NCI-H526 (cell line): ENCODE measurements around the gene NR3C2.
"Not testable (repeated sequence)": the region's sequence is repeated elsewhere in the genome, so short reads cannot be mapped to it uniquely, and the experiment has no call there.

Experiments used
- DNase-seq, 2 experiments: peaks; one replicate each; lab custom pipeline; 2025; lab: John Stamatoyannopoulos, UW

Gene NR3C2

DNA sequence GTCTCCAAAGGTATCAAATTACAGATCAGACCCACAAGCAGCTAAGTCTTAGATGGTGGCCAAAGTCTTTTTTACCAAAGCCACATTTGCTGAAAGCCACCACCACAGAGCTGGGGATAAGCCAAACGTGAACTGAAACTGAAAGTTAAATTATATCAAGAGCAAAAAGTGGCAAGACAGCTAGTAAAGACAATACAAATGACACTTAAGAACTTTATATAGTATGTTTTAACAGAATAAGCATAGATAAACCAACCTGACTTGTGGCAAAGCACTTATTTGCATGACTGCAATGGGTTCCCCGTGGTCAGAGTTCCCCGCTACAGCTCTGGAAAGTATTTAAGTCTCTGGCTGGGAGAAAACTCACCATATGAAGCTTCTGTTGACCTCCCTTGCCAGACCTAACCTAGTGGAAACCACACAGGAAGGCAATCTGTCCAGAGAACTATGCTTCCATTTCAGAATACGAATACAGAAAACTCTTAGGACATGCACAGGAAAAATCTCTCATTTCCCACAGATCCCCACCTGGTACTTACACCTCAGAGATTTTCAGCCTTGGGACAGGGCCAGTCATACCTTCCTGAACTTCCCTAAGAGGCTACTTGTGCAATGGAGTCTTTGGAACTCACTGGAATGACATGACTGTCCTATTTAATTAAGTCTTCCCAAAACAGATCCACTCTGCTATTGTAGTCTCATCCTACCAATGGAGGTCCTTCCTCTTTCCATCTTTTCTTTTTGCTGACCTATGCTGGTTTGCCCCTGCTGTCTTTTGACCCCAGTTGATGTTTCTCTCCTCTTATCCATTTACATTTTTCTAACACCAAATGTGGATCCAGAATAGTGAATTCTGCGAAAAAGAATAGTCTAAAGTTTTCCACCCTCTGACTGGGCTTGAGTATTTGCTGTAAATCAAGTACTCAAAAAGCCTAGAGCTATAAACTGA, 225.1 kb downstream of the NR3C2 start:
- peak; percentile 59 to 62 for DNase-seq

DNA sequence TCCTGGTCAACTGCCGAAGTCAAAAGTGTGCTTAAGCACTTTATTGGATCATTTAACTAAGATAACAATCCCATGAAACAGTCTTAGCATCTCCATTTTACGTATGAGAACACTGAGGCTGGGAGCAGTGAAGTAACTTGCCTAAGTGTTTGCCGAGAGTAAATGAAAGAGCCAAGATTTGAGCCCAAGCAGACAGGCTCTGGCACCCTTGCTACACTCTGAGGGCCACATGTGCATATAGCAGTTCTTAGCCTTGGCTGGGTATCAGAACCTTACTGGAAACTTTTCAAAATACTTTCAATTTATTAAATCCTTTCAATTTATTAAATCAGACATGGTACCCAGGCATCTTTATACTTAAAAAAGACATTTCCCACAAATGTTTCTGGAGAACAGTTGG, 225.9 kb downstream of the NR3C2 start:
- no peak for DNase-seq

DNA sequence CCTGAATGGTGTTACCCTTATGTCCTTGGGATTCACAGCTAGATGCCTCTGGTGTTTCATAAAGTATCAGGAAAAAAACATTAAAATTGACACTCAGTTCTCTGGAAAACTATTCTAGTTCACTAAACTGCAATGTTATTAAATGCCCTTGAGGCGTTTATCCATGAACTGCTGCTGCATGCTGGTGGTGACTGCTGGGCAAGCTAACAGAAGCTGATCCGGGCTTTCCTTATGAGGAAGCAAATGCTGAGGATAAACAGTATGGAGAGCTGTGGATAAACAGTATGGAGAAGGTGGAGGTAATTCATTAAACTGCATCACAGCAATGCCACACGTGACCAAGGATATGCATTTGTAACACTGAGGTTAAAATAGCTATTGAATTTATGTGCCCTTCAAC, 227.0 kb downstream of the NR3C2 start:
- DNase-seq, result no peak

DNA sequence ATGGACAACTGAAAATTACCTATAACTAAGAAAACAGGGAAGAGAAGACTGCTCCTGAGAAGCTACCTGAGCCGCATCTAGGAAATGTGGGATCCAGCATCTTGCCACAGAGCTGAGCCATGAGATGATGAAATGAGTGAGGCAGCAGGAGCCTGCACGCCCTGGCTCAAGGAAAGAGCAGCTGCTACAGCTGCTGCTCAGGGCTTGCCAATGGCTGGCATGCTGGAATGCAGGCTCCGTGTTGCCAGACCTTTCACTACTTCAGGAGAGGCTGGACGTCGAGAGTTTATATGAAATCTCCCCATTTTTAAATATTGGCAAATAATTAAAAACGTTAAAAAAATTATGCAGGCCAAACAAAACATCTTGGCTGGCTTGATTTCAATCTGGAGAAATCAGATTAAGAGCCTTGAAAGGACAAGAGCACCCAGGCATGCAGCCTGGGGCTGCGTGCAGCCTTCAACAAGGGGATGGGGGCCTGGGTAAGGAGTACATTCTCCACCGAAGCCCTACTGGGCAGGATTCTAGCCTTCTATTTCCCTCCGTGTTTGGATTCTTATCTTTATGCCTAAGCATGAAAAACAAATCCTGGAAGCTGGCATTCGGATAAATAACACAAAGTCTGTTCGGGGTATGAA, 227.6 kb downstream of the NR3C2 start:
- no peak for DNase-seq

DNA sequence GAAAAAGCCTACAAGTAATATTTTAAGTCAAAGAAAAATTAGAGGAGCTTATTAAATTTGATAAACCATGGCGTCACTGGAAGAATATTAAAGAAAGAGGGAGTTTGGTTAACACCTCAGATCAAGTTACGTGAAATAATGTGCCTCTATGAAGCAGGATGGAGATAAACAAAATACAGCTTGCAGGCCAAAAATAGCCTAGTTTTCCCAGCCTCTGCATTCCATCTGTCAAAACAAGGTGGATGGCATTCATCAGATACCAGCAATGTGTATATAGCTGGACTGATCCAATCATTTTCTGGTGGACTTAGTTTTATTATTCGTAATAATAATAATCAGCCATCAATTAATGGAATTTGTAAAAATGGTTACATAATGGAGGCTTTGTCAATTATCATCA, 230.7 kb downstream of the NR3C2 start:
- DNase-seq, result no peak

DNA sequence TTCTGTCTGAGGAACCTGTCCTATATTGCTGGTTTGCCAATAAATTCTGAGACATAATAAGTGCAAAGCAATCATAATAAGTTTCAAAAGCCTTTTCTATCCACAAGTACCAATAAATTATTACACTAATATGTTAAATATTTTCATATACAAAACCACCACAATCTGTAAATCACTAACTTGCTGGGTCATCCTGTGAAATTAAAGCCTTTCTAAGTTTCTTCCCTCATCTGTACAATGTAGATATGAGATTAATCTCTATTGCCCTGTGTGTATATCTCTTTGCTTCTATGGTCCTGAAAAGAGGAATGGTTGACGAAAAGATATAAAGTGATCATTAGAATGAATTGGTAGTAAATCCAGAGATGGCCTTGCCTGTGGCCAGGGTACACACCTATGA, 231.6 kb downstream of the NR3C2 start:
- DNase-seq, result no peak

DNA sequence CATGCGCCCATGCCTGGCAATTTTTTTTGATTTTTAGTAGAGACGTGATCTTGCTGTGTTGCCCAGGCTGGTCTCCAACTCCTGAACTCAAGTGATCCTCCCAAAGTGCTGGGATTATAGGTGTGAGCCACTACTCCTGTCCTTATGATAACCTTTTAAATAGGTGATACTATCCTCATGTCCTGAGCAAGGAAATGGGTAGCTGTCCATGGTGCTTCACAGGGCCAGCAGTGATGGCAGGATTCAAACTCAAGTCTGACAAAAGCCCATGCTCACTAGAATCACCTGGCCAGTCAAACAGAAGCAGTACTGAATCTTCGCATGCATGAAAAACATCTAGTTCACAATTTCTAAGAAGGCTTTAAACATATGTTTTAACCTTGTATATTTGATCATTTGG, 235.1 kb downstream of the NR3C2 start:
- no peak for DNase-seq

DNA sequence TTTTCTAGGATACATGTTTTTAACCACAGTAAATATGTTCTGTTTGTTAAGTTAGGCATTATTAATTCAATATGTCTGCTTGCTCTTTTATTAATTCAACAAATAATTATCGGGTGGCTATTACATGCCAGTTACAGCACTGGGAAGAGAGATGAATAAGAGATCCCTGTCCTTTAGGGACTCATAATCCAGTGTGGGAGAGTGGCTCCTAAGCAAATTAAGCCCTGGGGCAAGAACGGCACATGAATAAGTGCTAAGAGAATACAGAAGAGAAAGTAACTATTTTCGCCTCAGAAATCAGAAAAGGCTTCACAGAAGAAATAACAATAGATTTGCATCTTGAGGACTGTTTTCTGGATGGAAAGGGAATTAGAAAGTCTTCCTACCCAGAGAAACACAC, 236.7 kb downstream of the NR3C2 start:
- DNase-seq, result peak; percentile 64 to 79

DNA sequence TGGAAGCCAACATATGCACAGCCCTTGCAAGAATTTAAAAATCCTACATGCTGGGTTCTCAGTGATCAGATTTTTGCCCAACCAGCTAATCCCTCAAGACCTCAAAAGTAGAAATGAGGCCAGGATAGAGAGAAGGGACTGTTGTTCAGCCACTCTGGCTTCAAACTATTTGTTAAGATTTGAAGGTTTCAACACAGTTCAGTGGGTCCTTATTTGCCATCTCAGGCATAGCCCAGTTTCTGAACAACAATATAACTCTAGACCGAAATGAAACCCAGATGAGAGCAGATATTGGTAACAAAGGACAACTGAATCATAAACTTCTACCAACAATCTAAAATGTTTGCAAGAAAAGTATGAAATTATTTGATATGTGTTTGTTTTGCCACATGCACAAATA, 237.3 kb downstream of the NR3C2 start:
- no peak for DNase-seq

DNA sequence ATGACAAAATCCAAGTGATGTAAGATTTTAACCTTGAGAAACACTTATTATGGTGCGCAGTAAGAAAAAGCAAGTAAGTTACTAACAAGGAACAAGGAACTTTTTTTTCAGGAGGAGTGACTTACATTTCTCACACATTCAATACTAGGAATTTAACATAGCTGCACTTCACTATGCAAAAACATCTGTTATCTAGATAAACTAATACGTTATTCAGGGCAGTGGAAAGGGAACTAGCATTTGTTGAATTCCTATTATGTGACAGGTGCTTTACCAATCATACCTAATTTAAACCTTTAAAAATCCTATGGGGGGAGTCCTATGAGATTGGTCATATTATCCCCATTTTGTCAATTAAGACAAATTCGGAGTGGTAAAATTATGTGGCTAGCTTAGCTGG, 238.0 kb downstream of the NR3C2 start:
- DNase-seq, result no peak

DNA sequence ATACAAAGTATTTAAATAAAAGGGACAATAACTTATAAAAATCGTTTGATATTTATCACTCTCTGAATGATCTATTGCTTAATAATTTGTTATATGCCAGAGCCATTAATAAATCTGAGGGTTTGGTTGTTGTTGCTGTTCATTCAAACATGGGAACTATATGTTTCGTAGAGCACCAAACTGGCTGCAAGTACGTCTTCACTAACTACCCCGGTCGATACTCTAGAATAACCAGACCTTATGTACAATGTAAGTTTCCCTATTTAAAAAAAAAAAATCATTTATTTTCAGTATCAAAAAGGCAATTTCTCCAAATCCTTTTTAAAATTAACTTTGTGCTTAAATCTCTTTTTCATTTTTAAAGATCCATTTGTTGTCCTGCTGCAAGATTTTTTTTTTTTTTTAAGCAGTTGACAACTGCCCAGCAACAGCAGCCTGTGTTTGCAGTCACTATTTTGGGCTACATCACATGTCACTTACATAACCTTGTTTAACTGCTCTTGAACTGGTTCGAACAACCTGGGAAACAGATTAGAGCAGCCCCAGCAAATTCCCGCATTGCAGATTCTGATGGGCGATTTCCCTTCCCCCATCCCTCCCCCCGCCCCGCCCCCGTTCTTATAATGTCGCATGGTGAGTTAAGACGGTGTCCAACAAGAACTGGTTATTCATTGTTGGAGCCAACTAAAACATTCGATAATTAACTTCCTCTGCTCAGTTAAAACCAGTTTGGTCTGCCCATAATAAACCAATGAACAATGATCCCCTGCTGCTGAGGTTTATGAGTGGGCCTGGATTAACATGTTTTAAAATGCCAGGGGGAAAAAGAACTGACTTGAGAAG, 238.9 kb downstream of the NR3C2 start:
- peak in 1 of 2 experiments; percentile 21 for DNase-seq

DNA sequence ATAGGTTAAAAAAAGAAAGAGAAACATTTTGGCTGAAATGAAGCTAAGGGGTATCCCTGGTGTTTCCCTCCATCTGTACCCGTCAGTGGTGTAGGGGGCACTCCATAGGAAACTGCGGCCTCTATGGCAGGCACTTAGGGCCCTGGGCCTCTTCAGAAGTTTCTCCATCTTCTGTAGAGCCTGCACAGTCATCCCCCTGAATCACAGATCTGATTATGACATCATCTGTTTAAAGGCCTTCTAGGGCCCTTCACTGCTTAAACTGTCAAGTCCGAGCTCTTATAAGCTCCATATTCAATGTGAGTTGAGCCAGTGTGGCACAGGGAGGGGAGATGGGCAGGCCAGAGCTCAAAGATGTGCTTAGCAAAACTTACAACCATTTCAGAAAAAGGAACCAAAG, 241.3 kb downstream of the NR3C2 start:
- no peak for DNase-seq

DNA sequence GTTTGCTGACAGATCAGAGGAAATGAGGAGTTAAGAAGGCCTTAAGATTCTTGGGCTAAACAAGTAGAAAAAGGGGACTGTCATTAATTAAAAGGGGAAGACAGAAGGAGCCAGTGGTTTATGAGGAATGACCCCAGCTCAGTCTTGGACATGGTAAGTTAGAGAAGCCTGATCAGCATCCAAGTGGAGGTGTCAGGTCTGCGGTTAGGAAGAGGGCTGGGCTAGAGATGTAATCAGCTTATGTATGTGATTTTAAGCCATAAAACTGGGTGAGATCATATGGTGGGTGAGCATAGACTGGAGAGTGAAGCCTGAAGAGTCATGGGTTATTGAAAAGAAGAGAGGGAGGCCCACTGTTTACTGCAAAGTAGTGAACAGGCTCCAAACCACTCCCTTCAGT, 246.1 kb downstream of the NR3C2 start:
- DNase-seq, result no peak

DNA sequence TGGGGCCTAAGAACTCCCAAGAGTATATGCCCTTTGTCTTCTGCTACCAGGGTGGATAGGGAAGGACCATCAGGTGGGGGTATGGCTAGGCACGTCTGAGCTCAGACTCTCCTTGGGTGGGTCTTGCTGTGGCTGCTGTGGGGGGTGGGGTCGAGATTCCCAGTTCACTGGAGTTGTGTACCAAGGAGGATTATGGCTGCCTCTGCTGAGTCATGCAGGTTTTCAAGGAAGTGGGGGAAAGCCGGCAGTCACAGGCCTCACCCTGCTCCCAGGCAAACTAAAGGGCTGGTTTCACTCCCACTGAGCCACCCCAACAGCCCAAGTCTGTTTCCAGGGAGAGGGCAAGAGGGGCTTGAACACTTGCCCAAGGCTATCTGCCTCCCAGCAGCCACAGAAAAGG, 249.7 kb downstream of the NR3C2 start:
- DNase-seq, result no peak

DNA sequence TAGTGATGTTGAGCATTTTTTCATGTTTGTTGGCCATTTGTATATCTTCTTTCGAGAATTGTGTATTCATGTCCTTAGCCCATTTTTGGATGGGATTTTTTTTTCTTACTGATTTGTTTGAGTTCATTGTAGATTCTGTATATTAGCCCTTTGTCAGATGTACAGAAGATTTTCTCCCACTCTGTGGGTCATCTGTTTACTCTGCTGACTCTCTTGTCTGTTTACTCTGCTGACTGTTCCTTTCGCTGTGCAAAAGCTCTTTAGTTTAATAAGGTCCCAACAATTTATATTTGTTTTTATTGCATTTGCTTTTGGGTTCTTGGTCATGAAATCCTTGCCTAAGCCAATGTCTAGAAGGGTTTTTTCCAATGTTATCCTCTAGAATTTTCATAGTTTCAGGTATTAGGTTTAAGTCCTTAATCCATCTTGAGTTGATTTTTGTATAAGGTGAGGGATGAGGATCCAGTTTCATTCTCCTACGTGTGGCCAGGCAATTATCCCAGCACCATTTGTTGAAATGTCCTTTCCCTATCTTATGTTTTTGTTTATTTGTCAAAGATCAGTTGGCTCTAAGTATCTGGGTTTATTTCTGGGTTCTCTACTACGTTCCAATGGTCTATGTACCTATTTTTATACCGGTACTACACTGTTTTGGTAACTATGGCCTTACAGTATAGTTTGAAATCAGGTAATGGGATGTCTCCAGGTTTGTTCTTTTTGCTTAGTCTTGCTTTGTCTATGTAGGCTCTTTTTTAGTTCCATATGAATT, 254.6 kb downstream of the NR3C2 start:
- not testable (repeated sequence) for DNase-seq

DNA sequence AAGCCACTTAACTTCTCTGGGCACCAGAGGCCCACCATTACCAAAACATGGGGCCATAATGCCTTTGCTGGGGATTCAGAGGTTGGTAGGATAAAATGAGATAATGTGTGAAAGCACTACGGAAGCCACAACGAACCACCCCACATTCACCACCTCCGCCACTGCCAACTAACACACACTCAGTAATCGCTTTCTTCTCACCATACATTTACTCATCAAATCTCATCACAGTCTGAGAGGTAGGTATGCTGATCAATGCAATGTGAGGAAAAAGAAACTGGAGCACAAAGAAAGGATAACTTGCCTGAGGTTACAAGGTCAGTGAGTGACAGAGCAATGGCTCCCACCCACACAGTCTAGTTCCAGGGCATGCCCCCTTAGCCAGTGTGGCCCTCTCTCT, 257.3 kb downstream of the NR3C2 start:
- no peak for DNase-seq

DNA sequence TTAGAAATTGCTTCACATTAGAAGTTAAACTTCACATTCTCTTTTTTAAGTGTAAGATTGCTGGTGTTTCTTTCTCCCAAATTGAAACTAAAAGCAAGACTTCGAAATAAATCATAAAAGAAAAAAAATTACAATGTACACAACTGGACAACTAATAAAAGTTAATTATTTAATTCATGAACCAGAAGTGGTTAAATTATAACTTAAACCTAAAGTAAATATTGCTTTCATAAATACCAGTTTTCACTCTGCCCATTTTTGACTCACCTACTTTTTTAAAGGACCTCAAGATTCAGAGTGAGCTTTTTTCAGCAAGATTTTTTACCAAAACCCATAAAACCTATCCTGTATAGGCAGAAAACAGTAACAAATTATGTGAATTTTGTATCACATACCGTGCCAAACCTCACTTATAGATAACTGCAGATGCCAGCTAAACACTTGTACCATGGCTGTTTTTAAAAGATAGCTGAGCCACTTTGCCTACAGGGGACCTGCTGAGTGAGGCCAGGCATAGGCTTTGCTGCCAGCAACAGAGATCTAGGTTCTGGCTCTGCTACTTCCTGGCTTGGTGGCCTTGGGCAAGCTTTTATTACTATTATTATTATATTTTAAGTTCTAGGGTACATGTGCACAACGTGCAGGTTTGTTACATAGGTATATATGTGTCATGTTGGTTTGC, 259.8 kb downstream of the NR3C2 start:
- no peak for DNase-seq

DNA sequence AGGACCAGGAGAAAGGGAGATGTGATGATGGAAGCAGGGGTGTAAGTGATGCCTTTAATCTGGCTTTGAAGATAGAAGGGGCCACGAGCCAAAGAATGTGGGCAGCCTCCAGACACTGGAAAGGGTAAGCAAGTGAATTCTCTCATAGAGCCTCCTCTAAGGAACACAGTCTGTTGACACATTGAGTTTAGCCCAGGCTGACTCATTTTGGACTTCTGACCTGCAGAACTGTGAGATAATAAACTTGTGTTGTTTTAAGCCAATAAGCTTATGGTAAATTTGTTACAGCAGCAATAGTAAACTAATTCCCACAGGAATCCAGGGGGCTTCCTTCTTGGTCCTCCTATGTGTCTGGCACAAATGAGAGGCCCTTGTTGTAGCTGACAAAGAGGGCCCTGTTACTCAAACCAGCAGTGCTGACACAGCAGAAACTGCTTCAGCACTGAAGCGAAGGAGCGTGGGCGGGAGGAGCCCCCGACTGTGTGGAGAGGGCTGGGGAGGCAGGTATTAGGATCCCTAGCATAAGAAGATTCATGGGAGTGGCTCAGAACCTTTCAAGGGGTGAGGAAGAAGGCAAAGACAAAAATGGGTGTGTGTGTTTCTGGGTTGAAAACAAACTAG, 268.7 kb downstream of the NR3C2 start:
- no peak for DNase-seq

DNA sequence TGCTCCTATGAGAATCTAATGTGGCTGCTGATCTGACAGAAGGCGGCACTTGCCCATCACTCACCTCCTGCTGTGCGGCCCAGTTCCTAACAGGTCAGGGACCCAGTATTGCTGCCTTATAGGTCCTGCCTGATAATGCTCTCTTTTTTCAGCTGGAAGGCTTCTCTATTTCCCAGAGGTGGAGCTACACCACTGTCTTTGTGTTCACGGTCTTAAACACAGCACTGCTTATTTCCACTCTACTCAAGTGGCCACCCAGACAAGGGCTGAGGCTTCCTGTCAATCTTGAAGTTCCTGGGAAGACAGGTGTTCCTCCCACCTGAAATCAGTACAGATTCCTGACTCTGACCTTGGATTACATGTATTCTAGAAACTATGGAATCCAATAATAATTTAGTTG, 270.6 kb downstream of the NR3C2 start:
- no peak for DNase-seq

DNA sequence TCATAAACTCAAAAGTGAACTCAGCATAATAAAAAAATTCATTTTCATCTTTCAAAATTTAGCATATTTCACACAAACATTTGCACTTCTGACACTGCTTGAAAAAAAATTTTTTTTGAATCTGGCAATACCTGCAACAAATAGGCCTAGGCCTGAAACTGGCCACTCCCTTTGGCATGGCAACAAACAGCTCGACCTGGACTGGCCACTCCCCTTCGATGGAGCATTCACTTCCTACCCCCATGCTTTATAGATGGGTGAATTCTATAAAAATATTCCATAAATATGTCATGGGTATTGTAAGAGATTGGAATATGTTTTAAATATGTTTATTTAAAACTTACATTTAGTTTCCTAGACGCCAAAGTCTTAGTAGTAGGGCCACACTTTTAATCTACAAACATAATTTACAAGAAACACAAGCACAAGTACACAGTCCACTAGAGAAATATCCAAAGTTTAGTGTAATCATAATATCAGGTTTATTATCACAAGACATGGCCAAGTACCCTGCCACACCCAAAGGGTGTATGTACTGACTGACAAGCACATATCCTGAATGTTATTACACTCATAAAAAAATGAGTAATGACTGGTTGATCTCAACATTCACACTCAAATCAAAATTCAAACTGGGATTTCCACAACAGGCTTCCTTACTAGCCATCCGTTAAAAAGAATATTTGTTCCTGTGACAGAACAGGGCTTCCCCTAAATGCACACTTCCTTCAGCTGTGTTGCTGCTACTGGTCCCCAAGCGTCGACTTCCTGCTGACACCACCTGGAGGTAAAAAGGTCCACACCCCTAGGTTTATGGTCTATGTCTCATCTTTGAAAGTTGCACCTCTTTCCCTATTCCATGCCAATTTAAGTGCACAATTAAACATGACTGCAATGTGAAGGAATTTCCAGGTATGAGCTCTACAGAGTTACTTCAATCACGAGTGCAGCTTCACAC, 271.5 kb downstream of the NR3C2 start:
- no peak for DNase-seq
